ENCODE measurements around the gene ZNF595.

- TF ChIP-seq POLR2A (IDR thresholded peaks at IDR 0.05), result no peak
- TF ChIP-seq CTCF (IDR thresholded peaks at IDR 0.05), result no peak
- TF ChIP-seq POLR2AphosphoS5 (IDR thresholded peaks at IDR 0.05), result no peak
These were observed 68.4 kb downstream of the ZNF595 start for GRCh38 chr4:121408-122084.

Measured in prostate gland (tissue), 2 donors.